ENCODE results near the gene CXCL1.
"Not testable (repeated sequence)": the region's sequence is repeated elsewhere in the genome, so short reads cannot be mapped to it uniquely, and the experiment has no call there.

CXCL1 gene

GRCh38 chr4:73885574-73886267 is 16.5 kb downstream of the CXCL1 start:
- no peak for DNase-seq

GRCh38 chr4:73891326-73891725 is 22.1 kb downstream of the CXCL1 start:
- no peak for DNase-seq

- no peak for DNase-seq
Measured at GRCh38 chr4:73891739-73892405, 22.7 kb downstream of the CXCL1 start.

- DNase-seq, result no peak
Measured at GRCh38 chr4:73892966-73893365, 23.8 kb downstream of the CXCL1 start.

DNA sequence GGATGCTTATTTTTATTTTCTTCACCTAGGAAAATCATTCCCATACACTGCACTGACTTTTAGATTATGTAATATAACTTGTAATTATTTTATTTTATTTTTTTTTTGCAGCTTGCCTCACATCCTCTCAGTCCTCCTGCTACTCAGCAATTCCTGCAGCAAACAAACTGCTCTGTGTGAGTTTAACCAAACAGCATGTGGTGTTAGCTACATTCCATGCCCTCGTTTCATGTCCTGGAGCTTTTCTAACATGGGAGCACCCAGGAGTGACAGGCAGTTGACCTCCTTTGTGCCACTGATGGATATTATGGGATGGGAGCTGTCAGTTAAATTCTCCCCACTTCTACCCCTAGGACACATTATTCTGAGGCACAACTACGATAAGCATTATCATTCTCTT is 24.8 kb downstream of the CXCL1 start:
- DNase-seq, result no peak

DNA sequence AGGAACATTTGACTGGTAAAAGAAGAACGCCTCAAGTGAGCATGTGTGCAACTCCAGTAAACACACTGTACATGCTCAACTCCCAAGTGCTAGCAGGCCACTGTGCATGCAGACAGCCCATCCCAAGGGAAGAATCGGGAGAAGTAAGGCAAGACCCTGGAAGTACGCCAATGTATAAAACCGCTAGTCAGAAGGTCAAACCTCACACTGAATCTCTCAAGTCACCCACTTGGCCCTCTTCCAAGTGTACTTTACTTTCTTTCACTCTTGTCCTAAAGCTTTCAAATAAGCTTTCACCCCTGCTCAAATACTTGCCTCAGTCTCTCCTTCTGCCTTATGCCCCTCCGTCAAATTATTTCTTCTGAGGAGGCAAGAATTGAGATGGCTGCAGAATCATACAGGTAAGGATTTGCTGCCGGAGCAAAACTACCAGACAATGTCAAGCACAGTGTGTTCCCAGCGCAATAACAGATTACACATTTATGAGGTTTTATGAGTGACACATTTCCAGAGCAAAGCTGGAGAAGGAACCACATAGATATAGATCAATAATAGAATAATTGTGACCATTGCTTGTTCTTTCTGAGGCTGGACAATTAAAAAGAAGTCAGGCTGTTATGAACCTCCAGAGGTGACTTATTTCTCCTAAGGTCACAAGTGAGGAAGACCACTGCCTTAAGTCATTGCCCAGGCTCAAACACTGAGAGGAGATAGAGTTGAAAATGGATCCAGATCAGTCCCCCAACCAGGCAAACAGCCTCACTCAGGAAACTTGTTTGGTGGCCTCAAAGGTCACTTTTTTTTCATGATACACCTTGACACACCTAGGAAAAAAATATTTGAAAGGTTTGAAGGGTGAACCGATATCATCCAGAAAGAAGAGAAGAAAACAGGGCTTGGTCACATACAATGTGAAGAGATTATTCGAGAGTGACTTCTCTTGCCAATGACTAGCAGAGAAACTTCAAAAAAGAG is 26.3 kb downstream of the CXCL1 start:
- no peak for DNase-seq

DNA sequence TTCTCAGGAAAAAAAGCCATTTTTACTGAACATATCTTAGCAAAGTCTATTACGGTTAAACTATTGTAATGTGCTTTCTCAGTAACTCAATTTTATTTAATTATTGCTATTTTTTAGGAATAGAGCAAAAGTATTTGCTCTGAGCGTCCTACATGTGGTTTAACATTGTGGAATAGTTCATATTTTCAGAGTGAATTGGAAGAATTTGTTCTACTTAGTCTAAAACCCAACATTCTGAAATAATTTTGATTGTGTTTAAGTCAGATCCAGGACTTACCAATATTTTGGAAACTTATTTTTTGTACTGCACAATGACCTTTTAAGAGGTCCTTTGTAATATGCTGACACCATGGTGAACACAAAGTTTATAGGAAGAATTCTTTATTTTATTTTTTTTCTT is 27.2 kb downstream of the CXCL1 start:
- no peak for DNase-seq

GRCh38 chr4:73897380-73898136 is 28.4 kb downstream of the CXCL1 start:
- DNase-seq, result no peak

DNA sequence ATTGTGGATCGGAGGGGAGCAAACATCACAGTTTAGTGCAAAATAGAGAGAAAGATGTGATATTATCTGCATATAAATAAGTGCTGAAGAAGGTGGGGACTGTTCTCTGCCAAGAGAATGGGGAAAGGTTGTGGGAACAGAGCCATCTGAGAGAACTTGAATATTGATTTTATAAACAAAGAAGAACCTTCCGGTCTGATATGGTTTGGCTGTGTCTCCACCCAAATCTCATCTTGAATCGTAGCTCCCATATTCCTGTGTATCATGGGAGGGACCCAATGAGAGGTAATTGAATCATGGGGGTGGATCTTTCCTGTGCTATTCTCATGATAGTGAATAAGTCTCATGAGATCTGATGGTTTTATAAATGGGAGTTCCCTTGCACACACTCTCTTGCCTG is 30.1 kb downstream of the CXCL1 start:
- not testable (repeated sequence) for DNase-seq

DNA sequence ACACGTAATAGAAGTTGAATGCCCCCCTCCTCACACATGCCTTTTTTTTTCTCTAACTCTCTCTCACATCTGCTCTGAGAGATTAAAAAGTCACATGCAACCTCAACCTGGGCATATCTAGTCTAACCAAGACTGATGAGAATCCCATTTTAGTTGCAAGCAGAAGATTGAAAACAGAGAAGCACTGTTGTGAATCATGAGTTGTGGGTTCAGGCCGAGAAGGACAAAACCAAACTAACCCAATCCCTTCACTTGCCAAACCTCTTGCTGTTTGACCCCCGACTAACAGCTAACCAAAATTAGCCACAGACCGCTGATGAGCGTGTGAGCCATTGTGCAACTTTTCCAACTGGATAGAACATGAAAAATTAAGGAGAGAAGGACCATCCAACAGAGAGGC is 31.8 kb downstream of the CXCL1 start:
- DNase-seq, result no peak

- no peak for DNase-seq
Measured at GRCh38 chr4:73902038-73902637, 32.9 kb downstream of the CXCL1 start.

DNA sequence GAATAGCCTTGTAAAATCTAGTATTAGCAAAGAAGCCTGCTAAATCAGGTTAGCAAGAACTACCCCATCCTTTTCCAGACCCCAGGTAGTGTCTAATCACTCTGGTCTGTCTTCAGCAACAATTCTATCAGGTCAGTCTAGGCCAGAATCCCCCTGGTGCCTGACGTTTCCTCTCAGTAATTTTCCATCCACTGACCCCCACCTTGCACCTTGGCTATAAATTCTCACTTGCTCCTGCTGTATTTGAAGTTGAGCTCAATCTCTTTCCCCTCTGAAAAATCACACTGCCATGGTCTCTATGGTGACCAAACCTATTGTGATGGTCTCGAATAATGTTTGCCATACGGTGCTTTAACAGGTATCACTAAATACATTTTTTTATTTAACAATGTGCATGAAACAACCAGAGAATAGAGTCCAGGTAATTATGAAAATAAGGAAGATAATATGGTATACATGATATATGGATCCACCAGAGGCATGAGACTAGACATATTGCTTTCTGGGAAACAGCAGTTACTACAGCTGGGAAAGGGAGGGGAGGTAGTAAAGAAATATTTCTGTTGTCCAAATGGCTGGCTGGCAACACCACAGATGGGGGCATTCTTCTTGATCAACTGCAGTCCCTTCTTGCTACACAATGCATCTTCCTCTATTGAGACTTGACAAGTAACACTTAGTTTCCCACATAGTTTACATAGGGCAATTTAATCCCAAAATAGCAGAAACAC is 33.8 kb downstream of the CXCL1 start:
- no peak for DNase-seq

- DNase-seq, result no peak
Measured at GRCh38 chr4:73904491-73904890, 35.3 kb downstream of the CXCL1 start.

DNA sequence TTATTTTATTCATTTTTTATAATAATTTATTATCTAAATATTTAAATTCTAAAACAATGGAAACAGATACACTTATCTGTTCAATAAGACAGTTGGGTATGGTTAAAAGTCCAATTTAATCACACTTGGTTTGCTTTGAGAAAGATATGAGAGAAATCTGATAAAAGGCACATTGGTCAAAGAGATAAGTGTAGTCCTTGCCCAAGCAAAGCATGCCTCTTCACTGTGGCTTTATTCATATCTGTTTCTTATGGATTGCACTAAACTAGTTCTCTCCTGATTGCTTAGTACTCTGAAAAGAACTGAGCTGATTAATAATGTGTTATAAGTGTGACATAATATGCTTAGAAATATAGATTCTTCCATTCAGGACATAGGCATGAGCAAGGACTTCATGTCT is 39.8 kb downstream of the CXCL1 start:
- no peak for DNase-seq

- no peak for DNase-seq
Measured at GRCh38 chr4:73911746-73912145, 42.6 kb downstream of the CXCL1 start.

DNA sequence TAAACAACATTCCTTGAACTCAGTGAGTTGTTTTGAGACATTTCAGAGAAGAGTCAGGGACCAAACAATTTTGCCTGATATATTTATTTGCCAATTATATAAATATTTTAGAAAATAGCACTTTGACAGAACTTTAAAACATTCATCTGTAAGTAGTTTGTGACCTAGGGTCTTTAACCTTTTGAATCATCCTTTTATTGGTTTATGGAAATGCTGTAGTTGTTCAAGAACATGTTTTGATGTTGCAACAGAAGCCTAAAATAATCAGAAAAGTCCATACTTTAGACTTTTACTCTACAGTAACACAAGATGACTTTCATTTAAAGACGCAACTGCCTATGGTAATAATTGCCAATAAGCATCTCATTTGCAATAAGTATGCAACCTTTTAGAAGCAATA is 43.0 kb downstream of the CXCL1 start:
- DNase-seq, result no peak

- DNase-seq, result no peak
Measured at GRCh38 chr4:73914071-73914470, 44.9 kb downstream of the CXCL1 start.

- DNase-seq, result no peak
Measured at GRCh38 chr4:73916172-73916925, 47.2 kb downstream of the CXCL1 start.

DNA sequence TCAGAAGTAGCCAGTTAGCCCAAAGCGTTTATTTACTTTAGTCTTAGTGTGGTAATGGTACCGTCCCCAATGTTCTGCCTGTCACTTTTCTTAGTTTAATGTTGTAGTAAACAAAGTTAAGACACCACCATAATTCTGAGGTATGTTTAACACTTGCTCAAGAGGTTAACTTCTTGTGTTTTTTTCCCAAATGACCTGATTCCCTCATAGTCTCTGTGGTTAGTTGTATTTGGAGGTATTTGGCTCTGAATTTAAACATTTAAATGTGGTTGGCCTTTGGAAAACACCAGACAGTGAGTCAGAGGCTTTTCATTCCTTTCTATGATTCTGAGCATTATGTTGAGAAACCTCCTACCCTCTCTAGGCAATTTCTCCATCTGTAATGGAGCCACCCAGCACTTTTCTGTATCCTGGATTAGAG is 47.9 kb downstream of the CXCL1 start:
- DNase-seq, result no peak

- DNase-seq, result no peak
Measured at GRCh38 chr4:73918058-73918457, 48.9 kb downstream of the CXCL1 start.

DNA sequence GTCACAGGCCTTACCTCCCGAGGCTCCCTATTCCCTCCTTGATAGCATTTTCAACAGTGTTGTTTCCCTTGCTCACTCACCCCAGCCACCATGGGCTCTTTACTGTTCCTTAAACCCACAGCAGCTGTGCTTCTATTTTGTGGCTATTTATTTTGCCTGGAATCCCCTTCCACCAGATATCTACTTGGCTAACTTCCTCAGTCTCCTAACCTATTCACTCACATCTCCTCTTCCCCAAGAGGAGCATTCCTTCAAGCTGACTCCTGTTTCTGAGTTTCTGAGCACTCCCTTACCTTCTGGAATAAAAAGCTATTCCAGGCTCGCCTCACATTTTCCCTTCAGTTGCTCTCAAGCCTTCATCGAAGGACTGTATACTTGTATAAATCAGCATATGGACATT is 50.5 kb downstream of the CXCL1 start:
- DNase-seq, result no peak

All from activated CD4-positive, alpha-beta T cell treated with anti-CD3 and anti-CD28 coated beads, Interleukin-2, amount 50 U/mL, for 1 hour (primary cell).